ENCODE data around the gene RASGRP2.

RASGRP2 gene

DNA sequence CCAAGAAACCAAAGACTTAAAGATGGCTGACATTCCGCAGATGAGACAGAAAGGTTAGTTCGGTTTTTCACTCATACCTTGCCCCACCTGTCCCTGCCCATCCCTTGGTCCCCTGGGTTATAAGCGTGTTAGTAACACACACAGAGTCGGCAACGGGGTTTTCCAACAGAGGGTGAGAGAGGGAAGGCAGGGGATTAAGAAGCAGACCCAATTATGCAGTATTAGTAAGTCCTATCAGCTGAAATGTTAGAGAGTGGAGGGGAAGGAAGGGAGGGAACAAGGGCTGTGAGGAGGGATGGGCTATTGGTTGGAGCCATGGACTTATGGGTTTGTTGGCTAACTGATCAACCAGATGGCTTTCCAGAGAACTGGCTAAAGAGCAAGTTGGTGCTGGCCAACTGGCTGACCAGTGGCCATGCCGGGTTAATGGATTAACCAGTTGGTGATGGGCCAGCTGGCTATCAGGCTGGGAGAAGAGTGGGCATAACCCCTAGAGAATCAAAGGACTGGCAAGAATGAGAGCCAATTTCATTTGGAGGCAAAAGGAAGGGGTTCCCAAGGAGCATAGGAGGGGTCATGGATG lies 66.4 kb downstream of the RASGRP2 start:
- H3K9ac ChIP-seq (ENCODE audit: low read depth, low read length), result no peak overlapping the region
- H3K9me3 ChIP-seq (replicated peaks; ENCODE audit: low read length), result no peaks in the 10 kb centered on the region
- no peaks in the 10 kb centered on the region for H3K36me3 ChIP-seq (ENCODE audit: insufficient read depth, low read length)
- peaks cover 17% of the 10 kb centered on the region for H3K4me1 ChIP-seq (ENCODE audit: control insufficient read depth, insufficient read depth, low read length)
- H3K4me3 ChIP-seq (ENCODE audit: low read length), result no peak overlapping the region
- H3K27me3 ChIP-seq (ENCODE audit: control insufficient read depth, insufficient read depth, low read length), result peaks cover 69% of the 10 kb centered on the region
- no peak overlapping the region for H3K4me2 ChIP-seq (ENCODE audit: low read length)
